PFSK-1 (cell line): ENCODE results near the gene ANGPTL8.

Experiments
- FOXP2 ChIP-seq: optimal IDR thresholded peaks from 2 replicates; pipeline ENCODE3; 2011; ENCODE audit warnings: borderline replicate concordance, control low read depth, inconsistent platforms; ENCODE audit not compliant: insufficient read depth; ENCODE audit errors: extremely low read length, extremely low read depth
- POLR2AphosphoS5 ChIP-seq: IDR thresholded peaks from 2 replicates; pipeline ENCODE4 v1.6.1; 2012; ENCODE audit warnings: low read depth, mild to moderate bottlenecking, control low read depth, low read length, moderate library complexity
- SIN3A ChIP-seq: IDR thresholded peaks from 2 replicates; pipeline ENCODE4 v1.6.1; 2012; ENCODE audit warnings: mild to moderate bottlenecking, low read length, moderate library complexity, borderline replicate concordance; ENCODE audit not compliant: insufficient read depth
- TAF1 ChIP-seq: IDR thresholded peaks from 2 replicates; pipeline ENCODE4 v1.6.1; 2012; ENCODE audit warnings: low read length, control low read depth, borderline replicate concordance; ENCODE audit not compliant: insufficient read depth
- TF ChIP-seq, protein P1 (sequence below), 2 experiments: IDR thresholded peaks; 2 replicates each; pipeline versions ENCODE4 v1.6.1 to v1.8.0; 2011 to 2012; ENCODE audit warnings: low read depth in 2 of 2, low read length in 2 of 2, control low read depth in 1 of 2, inconsistent platforms in 1 of 2, mild to moderate bottlenecking in 1 of 2, moderate library complexity in 1 of 2; ENCODE audit not compliant: insufficient read depth in 1 of 2

Gene ANGPTL8

DNA sequence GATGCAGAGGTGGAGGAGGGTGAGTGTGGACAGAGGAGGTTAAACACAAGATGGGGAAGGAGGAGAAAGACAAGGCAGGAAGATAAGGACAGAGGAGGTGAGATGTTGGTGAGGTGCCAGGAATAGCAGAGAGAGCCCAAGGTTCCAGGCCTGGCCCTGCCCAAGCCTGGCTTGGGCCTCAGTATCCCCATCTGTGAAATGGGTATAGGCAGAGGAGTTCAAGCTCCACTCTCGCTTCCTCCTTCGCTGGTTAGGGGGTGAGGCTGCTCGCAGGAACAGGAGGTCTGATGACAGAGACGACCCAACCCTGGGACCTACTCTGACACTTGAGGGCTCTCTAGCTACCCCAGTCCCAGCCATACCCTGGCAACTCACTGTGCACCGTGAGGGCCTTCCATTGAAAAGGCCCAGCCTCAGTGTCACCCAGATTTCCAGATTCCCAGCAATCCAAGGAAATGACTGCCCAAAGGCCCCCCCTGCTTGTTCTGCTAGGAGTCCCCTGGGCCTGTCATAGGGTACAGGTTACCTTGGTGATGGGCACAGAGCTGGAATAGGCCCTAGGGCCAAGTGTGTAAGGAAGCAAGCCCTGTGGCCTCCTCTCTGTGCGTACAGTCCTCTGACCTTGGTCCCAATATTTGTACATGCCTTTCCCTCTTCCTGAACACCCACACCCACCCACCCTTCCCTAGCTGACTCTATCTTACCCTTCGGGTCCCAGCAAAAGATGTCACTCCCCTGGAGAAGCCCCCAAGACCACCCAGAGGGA is 8.6 kb upstream of the ANGPTL8 start:
- TF ChIP-seq FOXP2 (no peak), TAF1 (no peak), SIN3A (no peak), POLR2AphosphoS5 (no peak)
- TF ChIP-seq, protein P1, sequence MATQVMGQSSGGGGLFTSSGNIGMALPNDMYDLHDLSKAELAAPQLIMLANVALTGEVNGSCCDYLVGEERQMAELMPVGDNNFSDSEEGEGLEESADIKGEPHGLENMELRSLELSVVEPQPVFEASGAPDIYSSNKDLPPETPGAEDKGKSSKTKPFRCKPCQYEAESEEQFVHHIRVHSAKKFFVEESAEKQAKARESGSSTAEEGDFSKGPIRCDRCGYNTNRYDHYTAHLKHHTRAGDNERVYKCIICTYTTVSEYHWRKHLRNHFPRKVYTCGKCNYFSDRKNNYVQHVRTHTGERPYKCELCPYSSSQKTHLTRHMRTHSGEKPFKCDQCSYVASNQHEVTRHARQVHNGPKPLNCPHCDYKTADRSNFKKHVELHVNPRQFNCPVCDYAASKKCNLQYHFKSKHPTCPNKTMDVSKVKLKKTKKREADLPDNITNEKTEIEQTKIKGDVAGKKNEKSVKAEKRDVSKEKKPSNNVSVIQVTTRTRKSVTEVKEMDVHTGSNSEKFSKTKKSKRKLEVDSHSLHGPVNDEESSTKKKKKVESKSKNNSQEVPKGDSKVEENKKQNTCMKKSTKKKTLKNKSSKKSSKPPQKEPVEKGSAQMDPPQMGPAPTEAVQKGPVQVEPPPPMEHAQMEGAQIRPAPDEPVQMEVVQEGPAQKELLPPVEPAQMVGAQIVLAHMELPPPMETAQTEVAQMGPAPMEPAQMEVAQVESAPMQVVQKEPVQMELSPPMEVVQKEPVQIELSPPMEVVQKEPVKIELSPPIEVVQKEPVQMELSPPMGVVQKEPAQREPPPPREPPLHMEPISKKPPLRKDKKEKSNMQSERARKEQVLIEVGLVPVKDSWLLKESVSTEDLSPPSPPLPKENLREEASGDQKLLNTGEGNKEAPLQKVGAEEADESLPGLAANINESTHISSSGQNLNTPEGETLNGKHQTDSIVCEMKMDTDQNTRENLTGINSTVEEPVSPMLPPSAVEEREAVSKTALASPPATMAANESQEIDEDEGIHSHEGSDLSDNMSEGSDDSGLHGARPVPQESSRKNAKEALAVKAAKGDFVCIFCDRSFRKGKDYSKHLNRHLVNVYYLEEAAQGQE (IDR thresholded peaks at IDR 0.05; ENCODE audit: insufficient read depth in 1 of 2, low read depth in 2 of 2, low read length in 2 of 2): no peak

DNA sequence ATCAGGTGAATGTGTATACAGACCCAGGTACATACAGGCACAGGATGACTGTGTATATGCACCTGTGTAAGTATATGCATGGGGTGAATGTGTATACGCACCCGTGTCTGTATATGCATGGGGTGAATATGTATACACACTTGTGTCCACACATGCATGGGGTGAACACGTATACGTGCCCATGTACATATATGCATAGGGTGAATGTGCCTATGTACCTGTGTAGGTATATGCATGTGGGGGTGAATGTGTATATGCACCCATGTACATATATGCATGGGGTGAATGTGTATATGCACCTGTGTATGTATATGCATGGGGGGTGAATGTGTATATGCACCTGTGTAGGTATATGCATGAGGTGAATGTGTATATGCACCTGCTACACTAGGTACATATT is 6.9 kb upstream of the ANGPTL8 start:
- TF ChIP-seq FOXP2: no peak
- TF ChIP-seq, protein P1 (IDR thresholded peaks at IDR 0.05; ENCODE audit: insufficient read depth in 1 of 2, low read depth in 2 of 2, low read length in 2 of 2): no peak
- no peak for TF ChIP-seq SIN3A
- no peak for TF ChIP-seq POLR2AphosphoS5
- TF ChIP-seq TAF1: no peak

DNA sequence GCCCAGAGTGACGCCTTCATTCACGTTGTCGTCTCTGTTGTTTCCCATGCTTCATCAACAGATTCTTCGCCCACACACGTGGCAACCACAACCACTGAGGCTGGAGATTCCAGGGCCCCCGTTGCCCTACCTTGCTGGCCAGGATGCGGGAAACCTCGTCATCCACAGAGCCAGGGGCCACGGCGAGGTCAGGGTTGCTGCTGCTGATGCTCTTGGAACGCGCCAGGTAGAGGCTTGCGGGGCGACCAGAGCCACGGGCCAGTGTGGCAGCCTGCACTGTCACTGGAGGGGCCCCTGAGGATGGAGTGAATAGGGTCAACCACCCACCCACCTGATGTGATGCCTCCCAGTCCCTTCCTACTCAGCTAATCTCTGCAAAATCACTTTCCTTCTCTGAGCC is 6.3 kb upstream of the ANGPTL8 start:
- TF ChIP-seq SIN3A: no peak
- TF ChIP-seq TAF1: no peak
- TF ChIP-seq, protein P1 (IDR thresholded peaks at IDR 0.05; ENCODE audit: insufficient read depth in 1 of 2, low read depth in 2 of 2, low read length in 2 of 2): no peak
- no peak for TF ChIP-seq POLR2AphosphoS5
- no peak for TF ChIP-seq FOXP2

DNA sequence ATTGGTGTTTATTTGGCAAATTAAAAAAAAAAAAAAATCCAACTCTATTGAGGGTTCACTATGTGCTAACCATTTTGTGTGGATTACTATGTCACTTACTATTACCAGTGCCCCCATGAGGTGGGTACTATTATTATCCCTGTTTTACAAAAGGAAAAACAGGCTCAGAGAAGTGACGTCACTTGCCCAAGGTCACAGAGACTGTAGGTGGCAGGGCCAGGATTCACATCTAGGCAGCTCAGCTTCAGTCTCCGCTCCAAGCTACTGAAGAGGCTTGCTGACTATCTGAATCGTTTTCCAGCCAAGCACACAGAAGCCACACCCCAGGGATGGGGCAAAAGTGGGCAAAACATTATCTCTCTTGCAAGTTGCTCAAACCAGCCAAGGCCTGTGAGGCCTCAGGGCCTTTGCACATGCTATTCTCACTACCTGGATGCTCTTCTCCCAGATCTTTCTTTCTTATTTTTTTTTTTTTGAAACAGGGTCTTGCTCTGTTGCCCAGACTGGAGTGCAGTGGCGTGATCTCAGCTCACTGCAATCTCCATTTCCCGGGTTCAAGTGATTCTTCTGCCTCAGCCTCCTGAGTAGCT is 4.8 kb upstream of the ANGPTL8 start:
- TF ChIP-seq, protein P1 (IDR thresholded peaks at IDR 0.05; ENCODE audit: insufficient read depth in 1 of 2, low read depth in 2 of 2, low read length in 2 of 2): no peak
- no peak for TF ChIP-seq POLR2AphosphoS5
- no peak for TF ChIP-seq FOXP2
- no peak for TF ChIP-seq SIN3A
- TF ChIP-seq TAF1: no peak
